Thyroid gland (tissue), 4 donors: Measurements from ENCODE around the gene ASNSD1.

Source experiments
- CTCF ChIP-seq, 6 experiments: fragments of 200-600 bp in 3 of 6; fragments of 450-650 bp in 3 of 6; sonication (generic) in 3 of 6; IDR thresholded peaks; one replicate each; pipeline ENCODE4 v1.5.1; 2016 to 2019; ENCODE audit warnings: antibody characterized with exemption in 6 of 6, mild to moderate bottlenecking in 2 of 6, inconsistent platforms in 1 of 6, moderate library complexity in 1 of 6
- POLR2A ChIP-seq, 2 donors: fragments of 450-650 bp; IDR thresholded peaks; one replicate each; pipeline ENCODE4 v1.6.1; 2017; ENCODE audit warnings: antibody characterized with exemption in 2 of 2, mild to moderate bottlenecking in 2 of 2, moderate library complexity in 1 of 2

- TF ChIP-seq CTCF (IDR thresholded peaks at IDR 0.05) (no peak), POLR2A (IDR thresholded peaks at IDR 0.05) (no peak)
These were observed 33.5 kb upstream of the ASNSD1 start for GRCh38 chr2:189627789-189628188.
